ENCODE results near the gene KTI12.
A peak's percentile ranks its signal among the peaks of the same experiment; 100 is the strongest.
"Not testable (repeated sequence)": the region's sequence is repeated elsewhere in the genome, so short reads cannot be mapped to it uniquely, and the experiment has no call there.

KTI12 gene, protein sequence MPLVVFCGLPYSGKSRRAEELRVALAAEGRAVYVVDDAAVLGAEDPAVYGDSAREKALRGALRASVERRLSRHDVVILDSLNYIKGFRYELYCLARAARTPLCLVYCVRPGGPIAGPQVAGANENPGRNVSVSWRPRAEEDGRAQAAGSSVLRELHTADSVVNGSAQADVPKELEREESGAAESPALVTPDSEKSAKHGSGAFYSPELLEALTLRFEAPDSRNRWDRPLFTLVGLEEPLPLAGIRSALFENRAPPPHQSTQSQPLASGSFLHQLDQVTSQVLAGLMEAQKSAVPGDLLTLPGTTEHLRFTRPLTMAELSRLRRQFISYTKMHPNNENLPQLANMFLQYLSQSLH

DNA sequence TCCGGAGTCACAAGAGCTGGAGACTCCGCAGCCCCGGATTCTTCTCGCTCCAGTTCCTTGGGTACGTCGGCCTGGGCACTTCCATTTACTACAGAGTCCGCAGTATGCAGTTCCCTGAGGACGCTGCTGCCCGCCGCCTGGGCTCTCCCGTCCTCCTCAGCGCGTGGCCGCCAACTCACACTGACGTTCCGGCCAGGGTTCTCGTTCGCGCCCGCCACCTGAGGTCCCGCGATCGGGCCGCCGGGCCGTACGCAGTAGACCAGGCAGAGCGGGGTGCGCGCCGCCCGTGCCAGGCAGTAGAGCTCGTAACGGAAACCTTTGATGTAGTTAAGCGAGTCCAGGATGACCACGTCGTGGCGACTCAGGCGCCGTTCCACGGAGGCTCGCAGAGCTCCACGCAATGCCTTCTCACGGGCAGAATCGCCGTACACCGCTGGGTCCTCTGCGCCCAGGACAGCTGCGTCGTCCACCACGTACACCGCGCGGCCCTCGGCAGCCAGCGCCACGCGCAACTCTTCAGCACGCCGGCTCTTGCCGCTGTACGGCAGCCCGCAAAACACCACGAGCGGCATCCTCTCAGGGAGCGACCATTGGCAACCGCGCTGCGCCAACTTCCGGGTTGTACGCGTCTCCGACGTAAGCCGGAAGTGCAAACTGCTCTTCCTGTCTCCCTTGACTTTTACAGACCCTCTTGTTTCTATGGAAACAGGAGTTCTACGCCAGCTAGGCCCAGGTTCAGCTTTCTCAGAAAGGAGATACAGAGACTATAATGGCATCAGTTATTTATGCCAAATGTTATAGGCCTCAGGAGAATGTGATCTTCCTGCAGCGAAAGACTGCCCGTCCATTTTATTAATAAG lies at the start of gene KTI12:
Gene KTI12 (minus strand): TSS at position 621 of the 860 bp plus-strand sequence. CDS start 49 bp downstream, at position 572.
- peak; percentile 39 to 81 for DNase-seq

DNA sequence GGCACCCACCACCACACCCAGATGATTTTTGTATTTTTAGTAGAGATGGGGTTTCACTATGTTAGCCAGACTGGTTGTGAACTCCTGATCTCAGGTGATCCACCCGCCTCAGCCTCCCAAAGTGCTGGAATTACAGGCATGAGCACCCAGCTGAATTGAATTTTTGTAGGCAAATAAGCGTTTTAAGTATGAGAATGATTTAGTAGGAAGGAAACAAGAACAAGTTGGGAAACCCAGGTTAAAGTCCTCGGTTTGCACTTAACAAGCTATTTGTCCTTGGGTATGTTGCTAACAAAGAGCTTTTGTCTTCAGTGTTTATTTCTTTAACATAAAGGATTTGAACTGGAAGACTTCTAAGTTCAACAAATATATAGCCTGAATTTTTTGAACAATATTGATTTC lies 46.4 kb upstream of the KTI12 start:
- no peak for DNase-seq

DNA sequence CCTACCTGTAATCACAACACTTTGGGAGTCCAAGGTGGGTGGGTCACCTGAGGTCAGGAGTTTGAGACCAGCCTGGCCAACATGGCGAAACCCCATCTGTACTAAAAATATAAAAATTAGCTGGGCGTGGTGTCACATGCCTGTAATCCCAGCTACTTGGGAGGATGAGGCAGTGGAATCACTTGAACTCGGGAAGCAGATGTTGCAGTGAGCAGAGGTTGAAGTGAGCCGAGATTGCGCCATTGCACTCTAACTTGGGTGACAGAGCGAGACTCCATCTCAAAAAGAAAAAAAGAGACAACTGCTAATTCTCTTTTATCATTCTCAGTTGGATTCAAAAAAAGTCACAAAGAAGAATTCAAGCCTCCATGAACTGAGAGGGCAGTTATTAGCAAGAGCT lies 43.7 kb upstream of the KTI12 start:
- not testable (repeated sequence) for DNase-seq

DNA sequence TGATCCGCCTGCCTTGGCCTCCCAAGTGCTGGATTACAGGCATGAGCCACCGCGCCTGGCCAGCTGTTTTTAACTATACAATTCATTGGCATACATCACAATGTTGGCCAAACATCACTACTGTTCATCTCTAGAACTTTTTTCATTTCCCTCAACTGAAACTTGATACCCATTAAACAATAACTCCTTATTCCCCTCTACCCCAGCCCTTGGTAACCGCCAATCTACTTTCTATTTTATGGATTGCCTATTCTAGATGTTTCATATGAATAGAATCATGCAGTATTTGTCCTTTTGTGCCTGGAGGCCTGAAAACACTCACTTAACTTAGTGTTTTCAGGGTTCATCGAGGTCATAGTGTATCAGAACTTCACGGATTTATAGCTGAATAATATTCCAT lies 38.7 kb upstream of the KTI12 start:
- DNase-seq, result no peak

DNA sequence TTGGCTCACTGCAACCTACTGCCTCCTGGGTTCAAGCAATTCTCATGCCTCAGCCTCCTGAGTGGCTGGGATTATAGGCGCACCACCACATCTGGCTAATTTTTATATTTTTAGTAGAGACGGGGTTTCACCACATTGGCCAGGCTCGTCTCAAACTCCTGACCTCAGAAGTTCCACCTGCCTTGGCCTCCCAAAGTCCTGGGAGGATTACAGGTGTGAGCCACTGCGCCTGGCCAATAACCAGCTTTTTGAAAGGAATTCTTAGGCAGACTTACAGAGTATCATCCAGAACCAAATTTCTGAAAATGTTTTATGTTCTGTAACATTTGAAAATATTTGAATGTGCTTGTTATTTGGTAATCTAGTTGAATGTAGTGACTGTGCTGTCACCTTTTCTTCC lies 37.1 kb upstream of the KTI12 start:
- no peak for DNase-seq

DNA sequence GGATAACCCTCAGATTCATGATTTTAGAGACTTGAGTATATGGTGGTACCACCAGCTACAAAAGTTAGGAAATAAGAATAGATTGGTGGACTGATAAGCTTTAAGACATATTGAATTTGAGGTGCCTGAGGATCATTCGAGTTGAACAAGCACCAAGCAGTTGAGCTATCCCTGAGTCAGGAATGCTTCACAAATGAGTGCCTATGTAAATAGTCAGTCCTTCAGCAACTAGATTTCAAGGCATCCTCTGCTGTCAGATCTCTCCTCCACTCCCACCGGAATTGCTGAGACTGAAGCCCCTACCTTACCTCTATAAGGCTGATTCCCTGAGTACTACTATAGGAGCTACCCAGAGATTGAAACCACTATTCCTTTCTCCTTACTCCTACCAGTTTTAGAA lies 29.6 kb upstream of the KTI12 start:
- DNase-seq, result no peak

DNA sequence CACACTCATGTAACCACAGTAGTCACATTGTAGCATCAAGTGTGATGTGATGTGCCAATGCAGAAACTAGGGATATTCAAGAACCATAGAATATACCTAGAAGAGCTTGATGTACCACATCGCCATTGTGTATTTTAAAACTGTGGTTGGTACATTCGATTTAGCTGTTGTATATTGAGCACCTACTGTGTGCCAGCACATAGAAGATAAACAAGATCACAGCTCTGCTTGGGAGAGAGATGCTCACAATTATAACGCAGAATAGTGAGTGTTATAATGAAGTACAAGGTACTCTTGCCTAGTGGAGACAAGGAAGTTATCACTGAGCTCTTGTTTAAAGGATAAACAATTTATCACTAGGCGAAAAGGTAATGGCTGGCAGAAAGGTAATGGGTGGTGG lies 27.2 kb upstream of the KTI12 start:
- no peak for DNase-seq

DNA sequence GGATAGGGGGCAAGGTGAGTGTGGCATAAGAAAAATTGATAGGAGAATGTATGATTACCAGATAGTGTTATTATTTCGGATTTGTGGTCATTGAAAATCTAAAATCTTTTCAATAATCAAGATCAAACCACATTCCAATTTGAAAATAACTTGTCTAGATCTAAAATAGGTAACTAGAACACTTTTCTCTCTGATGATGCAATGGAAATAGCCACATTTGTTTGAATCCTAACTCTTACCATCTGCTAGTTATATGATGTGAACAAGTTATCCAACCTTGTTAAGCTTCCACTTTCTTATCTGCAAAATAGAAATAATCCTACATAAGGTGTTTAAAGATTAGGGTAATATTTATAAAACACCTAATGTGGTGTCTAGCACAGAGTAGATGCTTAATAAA lies 26.3 kb upstream of the KTI12 start:
- no peak for DNase-seq

DNA sequence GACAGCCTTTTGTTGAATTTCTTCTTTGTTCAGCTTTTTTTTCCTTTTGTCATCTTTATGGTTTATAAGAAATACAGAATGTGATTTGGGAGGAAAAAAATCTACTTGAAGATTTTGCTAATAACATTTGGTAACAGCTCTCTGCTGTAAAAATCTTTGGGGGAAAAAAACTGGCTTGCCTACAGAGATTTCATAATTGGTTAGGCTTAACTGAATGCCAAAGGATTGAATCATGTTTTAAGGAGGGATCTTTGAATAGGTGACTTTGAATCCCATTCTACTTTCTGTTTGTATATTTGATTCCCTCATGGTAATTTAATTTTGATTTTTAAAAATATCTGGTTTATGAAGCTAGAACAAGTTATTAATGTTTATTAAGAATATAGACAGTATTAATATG lies 25.7 kb upstream of the KTI12 start:
- DNase-seq, result no peak

DNA sequence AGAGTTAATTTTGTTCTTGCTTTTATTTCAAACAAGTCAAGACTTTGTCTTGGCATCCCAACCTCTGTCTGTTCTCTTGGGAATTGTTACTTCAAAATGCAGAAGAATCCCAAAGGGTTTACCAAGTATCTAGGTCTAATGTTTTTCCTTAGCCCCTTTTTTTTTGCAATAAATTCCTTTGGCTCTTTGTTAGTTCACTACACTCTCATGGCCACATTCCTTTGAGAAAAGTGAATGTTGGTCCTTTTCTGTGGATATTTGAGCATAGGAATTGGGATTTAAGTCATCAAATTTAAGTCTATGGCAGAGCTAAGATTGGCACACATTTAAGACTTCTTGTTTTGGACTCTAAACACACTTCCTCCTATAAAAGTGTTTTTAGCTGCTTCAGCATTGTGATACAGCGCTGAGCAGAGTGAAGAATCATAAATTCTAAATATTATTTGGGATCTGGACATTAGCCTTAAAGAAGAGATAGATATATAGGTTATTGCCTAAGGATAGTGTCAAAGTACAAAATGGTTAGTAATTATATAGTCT lies 24.3 kb upstream of the KTI12 start:
- DNase-seq, result no peak

DNA sequence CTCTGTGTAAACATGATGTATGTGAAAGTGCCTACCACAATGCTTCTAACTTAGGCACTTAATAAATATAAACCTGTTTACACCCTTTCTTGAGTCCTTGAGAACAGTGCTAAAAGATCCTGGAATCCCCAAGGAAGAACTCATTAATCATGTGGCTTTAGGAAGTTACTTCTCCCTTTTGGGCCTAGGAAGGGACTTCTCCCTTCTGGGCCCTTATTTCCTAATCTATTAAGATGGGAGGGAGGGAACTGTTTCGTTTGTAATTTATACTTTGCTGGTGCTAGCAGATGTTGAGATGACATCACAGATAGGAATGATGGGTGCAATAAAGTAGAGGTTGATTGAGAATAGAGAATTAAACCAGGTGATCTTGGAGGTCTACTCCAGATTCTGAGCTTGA lies 23.6 kb upstream of the KTI12 start:
- DNase-seq, result no peak

DNA sequence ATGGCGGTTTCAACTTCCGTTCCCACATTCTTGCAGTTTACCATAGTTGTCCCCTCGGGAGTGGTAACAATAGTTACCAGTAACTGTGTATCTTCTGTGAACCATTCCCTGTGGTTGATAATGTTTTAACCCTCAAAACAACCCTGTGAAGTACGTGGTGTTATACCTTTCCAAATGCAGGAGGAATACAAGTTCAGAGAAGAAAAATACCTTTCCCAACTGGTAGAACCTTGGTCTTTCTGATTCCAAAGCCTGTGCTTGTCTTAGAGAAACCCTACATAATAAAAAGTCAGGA lies 23.3 kb upstream of the KTI12 start:
- no peak for DNase-seq

DNA sequence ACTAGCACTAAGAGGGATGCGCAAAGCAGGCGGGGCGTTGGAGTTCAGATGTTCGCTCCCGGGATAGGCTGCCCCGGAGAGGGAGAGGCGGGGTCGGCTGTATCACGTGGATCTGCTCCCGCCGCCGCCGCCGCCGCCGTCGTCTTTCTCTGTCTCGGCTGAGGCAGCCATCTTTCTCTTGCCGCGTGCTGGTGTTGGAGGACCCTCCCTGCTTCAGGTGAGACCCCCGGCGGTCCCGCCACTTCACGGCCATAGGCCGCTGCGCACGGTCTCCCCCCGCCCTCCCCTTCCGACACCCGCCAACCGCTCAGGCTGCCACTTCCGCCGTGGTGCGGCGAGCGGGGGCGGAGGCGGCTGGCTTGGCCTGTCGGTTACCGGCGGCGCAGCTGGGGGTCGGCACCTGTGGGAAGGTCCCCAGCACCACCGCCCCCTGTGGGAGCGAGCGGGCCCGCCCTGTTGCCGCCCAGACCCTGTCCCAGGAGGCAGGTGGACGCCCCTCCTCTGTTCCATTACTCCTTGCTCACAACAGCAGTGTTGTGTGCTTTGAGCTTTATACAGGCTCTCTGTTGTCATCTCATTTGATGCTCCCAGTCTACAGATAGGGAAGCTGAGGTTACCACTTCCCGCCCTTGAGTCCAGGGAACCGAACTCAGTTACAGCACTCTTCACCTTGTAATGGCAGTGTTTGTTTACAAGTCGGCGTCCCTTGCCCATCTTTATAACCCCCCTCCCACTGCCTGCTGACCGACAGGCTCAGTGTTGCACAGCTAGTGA lies 22.7 kb upstream of the KTI12 start, which contains the start of gene BTF3L4:
Gene BTF3L4 (plus strand): TSS at position 133 of the 774 bp plus-strand sequence. CDS start 3,553 bp downstream, outside the sequence.
- DNase-seq, result peak; percentile 42 to 93

DNA sequence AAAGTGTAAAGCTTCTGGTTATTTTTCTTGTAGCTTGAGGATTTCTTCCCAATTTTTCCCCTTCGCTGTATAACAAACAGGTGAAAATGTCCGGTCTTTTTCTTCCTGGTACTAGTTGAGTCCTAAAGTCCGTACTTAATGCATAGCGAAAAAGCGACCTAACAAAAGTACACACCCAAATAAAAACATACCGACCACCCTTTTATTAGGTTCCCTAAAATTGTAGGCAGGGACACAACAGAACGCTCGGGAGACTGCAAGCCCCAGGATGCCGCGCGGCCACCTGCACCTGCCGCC lies 22.2 kb upstream of the KTI12 start:
- no peak for DNase-seq

DNA sequence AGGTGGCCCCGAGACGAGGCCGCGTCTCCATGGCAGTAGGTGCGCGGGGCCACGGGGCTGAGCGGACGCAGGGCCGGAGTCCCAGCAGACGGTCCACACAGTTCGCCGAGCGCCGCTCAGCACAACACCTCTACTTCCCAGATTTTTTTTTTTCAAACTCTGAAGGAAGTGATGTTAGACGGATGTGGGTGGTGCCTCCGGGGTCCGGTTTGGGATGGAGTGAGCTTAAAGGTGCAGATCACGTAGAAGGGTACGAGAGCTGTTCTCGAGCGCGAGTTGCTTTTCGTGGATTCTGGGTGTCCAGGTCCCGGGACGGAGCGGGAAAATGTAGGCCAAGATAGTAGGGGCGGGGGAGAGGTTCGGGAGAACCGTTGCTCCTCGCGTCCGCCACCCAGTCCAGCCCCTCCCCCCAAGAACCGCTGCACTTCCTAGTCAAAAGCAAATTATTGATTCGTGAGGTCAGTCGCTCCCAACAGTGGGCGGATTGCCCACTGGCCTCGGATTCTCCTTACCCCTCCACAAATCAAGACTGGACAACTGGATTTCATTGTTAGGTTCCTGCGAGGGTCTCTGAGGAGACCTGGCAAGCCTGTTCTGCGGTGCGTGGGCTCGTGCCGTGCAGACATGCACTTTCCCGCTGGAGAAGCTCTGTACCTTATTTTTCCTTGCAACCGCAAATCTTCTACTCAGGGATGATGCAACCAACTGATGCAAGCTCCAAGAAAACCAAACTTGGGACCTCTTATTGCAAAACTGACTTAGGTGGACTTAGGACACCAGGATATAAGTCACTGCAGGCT lies 21.7 kb upstream of the KTI12 start, which contains the start of gene TXNDC12:
Gene TXNDC12 (minus strand): TSS at position 126 of the 800 bp plus-strand sequence. CDS start 95 bp downstream, at position 31.
- DNase-seq, result peak; percentile 54 to 80

DNA sequence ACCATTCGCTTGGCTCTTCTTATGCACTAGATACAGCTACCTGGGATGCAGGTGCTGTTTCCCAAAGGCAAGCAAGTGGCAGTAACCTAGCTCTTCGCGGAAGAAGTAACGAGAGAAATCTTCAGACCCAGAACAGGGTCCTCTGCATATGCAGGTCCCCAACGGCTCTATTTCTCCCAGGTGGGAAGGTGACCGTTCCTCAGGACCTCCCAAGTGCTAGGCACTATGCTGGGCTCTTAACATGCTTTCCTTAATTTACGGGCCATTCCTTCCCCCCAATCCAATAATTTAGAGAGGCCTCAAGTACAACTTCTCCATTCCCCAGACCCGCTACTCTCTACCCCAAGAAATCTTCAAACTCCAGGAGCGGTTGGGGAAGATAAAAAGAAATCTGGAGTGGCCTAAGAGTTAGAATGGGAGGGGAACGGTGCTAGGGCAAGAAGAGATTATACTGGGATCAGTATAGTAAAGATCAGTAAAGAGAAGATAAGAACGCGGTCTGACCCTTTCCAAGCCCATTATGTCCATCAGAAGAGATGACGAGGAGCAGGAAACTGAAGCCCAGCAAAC lies 21.0 kb upstream of the KTI12 start:
- DNase-seq, result no peak

DNA sequence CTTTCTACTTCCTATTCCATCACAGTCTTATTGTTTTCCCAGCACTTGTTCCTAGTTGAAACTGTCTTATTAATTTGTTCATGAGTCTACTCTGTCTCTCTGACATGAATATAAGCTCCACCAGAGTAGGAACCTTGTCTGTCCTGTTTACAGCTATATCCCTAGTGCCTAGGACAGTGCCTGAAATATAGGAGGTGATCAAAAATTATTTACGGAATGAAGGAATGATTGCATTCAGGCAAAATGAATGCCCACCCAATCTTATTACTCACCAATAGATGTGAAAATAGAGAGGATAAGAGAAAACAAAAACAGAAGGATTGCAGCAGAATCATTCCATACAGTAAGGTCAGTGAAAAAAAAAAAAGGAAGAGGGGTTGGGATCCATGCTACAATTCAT lies 20.3 kb upstream of the KTI12 start:
- no peak for DNase-seq

DNA sequence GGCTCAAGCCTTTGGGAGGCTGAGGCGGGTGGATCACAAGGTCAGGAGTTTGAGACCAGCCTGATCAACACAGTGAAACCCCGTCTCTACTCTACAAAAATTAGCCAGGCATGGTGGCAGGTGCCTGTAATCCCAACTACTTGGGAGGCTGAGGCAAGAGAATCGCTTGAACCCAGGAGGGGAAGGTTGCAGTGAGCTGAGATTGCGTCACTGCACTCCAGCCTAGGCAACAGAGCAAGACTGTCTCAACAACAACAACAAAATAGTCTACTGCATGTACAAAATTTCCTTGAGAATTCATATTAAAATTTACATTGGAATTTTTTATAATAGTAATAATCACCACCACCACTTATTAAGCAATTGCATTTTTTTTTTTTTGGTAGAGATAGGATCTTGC lies 15.7 kb upstream of the KTI12 start:
- DNase-seq, result not testable (repeated sequence)

DNA sequence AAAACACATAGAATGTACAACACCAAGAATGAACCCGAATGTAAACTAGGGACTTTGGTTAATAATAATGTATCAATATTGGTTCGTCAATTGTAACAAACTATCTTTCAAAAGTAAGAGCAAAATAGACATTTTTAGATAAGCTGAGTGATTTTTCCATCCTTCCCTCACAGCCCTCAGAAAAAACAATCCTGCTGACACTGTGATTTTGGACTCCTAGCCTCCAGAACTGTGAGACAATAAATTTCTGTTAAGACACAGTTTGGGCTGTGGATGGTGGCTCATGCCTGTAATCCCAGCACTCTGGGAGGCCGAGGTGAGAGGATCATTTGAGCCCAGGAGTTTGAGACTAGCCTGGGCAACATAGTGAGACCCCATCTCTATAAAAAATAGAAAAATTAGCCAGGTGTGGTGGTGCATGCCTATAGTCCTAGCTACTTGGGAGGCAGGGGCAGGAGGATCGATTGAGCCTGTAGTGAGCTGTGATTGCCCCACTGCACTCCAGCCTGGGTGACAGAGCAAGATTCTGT lies 12.1 kb upstream of the KTI12 start:
- not testable (repeated sequence) for DNase-seq

DNA sequence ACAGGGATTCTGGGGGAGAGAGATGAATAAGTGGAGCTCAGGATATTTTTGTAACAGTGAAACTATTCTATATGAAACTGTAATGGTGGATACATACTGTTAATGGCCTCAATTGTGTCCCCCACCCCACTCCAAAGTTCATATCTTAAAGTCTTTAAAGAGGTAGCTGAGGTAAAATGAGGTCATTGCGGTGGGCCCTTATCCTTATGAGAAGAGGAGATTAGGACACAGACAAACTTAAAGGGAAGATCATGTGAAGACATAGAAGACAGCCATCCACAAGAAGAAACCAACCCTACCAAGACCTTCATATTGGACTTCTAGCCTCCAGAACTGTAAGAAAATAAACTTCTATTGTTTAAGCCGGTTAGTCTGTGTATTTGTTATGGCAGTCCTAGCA lies 11.6 kb upstream of the KTI12 start:
- no peak for DNase-seq

DNA sequence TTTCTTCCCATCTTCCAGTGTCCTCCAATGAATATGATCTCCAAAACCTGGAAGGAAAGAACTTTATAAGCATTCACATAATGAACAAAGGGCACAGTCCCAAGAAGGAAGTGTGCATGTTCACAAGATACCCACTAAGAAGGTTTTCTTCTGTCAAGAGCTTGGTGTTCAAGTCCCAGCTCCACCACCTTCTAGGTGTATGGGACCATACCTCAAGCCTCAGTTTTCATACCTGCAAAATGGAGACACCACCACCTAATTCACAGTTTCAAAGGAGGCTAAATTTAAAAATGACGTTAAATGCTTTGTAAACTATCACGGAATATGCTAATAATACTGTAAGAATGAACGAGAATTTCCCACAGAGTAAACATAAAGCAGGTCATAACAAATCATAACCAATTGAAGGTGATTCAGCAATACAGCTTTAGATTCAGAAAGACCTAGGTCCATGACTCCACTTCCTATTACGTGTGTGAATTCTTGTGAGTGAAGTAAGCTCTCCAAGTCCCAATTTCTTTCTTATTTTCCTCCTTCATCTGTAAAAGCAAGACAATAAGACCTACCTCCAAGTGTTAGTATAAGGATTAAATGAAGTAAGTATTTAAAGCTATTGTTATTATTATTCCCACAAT lies 8.1 kb upstream of the KTI12 start:
- DNase-seq, result no peak
